PFSK-1 (cell line): ENCODE measurements around the gene GMDS.

ENCODE experiments used
- FOXP2 ChIP-seq: optimal IDR thresholded peaks from 2 replicates; pipeline ENCODE3; 2011; ENCODE audit warnings: borderline replicate concordance, control low read depth, inconsistent platforms; ENCODE audit not compliant: insufficient read depth; ENCODE audit errors: extremely low read length, extremely low read depth
- POLR2AphosphoS5 ChIP-seq: IDR thresholded peaks from 2 replicates; pipeline ENCODE4 v1.6.1; 2012; ENCODE audit warnings: low read depth, mild to moderate bottlenecking, control low read depth, low read length, moderate library complexity
- REST ChIP-seq, 2 experiments: IDR thresholded peaks; 2 replicates each; pipeline versions ENCODE4 v1.6.1 to v1.8.0; 2011 to 2012; ENCODE audit warnings: low read depth in 2 of 2, low read length in 2 of 2, control low read depth in 1 of 2, inconsistent platforms in 1 of 2, mild to moderate bottlenecking in 1 of 2, moderate library complexity in 1 of 2; ENCODE audit not compliant: insufficient read depth in 1 of 2
- SIN3A ChIP-seq: IDR thresholded peaks from 2 replicates; pipeline ENCODE4 v1.6.1; 2012; ENCODE audit warnings: mild to moderate bottlenecking, low read length, moderate library complexity, borderline replicate concordance; ENCODE audit not compliant: insufficient read depth
- TAF1 ChIP-seq: IDR thresholded peaks from 2 replicates; pipeline ENCODE4 v1.6.1; 2012; ENCODE audit warnings: low read length, control low read depth, borderline replicate concordance; ENCODE audit not compliant: insufficient read depth

Gene GMDS

GRCh38 chr6:1590580-1590979 is 654.8 kb downstream of the GMDS start:
- TF ChIP-seq FOXP2 = no peak

GRCh38 chr6:1589208-1589607 is 656.2 kb downstream of the GMDS start:
- no peak for TF ChIP-seq POLR2AphosphoS5
- no peak for TF ChIP-seq REST (IDR thresholded peaks at IDR 0.05; ENCODE audit: insufficient read depth in 1 of 2, low read depth in 2 of 2, low read length in 2 of 2)
- TF ChIP-seq SIN3A = no peak
- no peak for TF ChIP-seq TAF1
- no peak for TF ChIP-seq FOXP2

DNA sequence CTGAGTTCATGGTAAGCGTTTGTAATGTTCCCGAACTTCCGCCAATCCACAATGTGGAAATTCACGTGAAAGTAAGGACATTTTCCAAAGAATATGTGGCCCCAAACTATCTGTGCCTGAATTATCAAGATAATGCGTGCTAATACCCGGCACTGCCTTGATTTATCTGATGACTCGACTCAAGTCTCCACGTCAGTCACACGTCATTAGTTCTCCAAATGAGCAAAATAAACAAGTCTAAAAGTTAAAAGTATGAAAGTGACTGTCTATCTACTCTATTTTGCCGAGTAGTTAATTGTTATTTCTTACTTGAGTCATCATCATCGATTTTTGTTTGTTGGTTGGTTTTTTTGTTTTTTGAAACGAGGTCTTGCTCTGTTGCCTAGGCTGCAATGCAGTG is 657.4 kb downstream of the GMDS start:
- TF ChIP-seq SIN3A (no peak), POLR2AphosphoS5 (no peak), REST (IDR thresholded peaks at IDR 0.05; ENCODE audit: insufficient read depth in 1 of 2, low read depth in 2 of 2, low read length in 2 of 2) (no peak), FOXP2 (no peak), TAF1 (no peak)

GRCh38 chr6:1587546-1587945 is 657.9 kb downstream of the GMDS start:
- TF ChIP-seq FOXP2 = no peak
- no peak for TF ChIP-seq SIN3A
- TF ChIP-seq REST (IDR thresholded peaks at IDR 0.05; ENCODE audit: insufficient read depth in 1 of 2, low read depth in 2 of 2, low read length in 2 of 2) = no peak
- no peak for TF ChIP-seq TAF1
- TF ChIP-seq POLR2AphosphoS5 = no peak

DNA sequence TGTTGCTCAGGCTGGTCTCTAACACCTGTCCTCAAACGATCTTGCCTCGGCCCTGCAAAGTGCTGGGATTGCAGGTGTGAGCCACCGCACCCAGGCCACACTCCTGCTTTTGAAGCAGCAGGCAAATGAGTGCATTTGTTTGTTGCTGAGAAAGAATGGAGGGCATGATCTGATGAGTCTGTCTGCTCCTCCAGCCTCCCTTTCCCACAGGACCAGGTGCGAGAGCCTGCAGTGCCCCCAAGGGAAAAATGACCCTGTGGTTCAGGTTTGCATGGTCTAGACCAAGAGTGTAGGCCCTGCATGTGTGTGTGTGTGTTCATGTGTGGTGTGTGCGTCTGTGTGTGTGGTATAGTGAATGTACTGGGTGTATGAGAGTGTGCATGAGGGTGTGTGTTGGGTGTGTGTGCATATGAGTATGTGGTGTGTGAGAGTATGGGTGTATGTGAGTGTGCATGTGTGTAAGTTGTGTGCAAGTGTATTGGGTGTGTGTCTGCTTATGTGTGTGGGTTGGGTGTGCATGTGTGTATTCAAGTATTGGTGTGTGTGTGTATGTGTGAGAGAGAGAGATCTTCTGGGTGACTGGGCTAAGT is 658.4 kb downstream of the GMDS start:
- no peak for TF ChIP-seq FOXP2
- no peak for TF ChIP-seq SIN3A
- no peak for TF ChIP-seq TAF1
- no peak for TF ChIP-seq POLR2AphosphoS5
- no peak for TF ChIP-seq REST (IDR thresholded peaks at IDR 0.05; ENCODE audit: insufficient read depth in 1 of 2, low read depth in 2 of 2, low read length in 2 of 2)

DNA sequence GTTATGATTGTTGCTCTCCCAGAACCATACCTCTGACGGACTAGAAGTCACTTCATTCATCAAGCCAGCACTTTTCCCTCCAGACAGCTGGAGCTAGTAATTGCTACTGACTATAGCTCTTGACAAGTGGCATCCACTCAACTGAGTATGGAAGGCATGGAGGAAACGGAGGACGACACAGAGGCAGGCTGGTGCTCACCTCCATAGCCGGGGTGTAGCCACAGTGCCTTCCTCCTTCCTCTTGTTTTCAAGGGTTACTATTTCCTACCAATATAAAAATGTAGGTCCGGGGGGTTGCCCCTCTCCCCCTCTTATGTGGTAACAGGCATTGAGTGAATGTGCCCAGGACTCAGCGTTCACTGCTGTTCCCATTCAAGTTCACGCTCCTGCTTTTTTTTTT is 659.1 kb downstream of the GMDS start:
- TF ChIP-seq TAF1 (no peak), SIN3A (no peak), POLR2AphosphoS5 (no peak), FOXP2 (no peak), REST (IDR thresholded peaks at IDR 0.05; ENCODE audit: insufficient read depth in 1 of 2, low read depth in 2 of 2, low read length in 2 of 2) (no peak)
